Left ventricle myocardium superior (tissue), 1 donor: ENCODE results near the gene C5orf15. TPM values are rescaled to one million over a fixed set of nuclear protein-coding genes. Genes with fewer than 3 reads are reported as not detected.
"Not testable (repeated sequence)": the region's sequence is repeated elsewhere in the genome, so short reads cannot be mapped to it uniquely, and the experiment has no call there.

Experiments used
- ATAC-seq: fragments of 200-7000 bp; cut with Tn5 transposase; one replicate; pipeline ENCODE4 v1.9.1; 2020; ENCODE audit warnings: mild to moderate bottlenecking, moderate library complexity
- DNase-seq: peaks from one replicate; pipeline ENCODE4 v3.0.0-alpha.2; 2020
- intact Hi-C: fragments of 100-400 bp; cut with micrococcal nuclease; formaldehyde crosslinking; loops from one replicate; pipeline ENCODE4 v1.11.0; 2022
- total RNA-seq: library from RNA; stranded (reverse); fragmentation: NEBNext Ultra II Directional; extraction: Animal tissue kit (Norgen Biotek cat#: 25700); gene quantifications from one replicate; pipeline ENCODE4 v1.2.1, GENCODE V29; 2021
- donor health status: DM: no; HTN: yes; CAD: no; lungs with severe emphysema.

Gene C5orf15
- total RNA-seq, 1 donor from 2014 or later = 32.9 TPM

DNA sequence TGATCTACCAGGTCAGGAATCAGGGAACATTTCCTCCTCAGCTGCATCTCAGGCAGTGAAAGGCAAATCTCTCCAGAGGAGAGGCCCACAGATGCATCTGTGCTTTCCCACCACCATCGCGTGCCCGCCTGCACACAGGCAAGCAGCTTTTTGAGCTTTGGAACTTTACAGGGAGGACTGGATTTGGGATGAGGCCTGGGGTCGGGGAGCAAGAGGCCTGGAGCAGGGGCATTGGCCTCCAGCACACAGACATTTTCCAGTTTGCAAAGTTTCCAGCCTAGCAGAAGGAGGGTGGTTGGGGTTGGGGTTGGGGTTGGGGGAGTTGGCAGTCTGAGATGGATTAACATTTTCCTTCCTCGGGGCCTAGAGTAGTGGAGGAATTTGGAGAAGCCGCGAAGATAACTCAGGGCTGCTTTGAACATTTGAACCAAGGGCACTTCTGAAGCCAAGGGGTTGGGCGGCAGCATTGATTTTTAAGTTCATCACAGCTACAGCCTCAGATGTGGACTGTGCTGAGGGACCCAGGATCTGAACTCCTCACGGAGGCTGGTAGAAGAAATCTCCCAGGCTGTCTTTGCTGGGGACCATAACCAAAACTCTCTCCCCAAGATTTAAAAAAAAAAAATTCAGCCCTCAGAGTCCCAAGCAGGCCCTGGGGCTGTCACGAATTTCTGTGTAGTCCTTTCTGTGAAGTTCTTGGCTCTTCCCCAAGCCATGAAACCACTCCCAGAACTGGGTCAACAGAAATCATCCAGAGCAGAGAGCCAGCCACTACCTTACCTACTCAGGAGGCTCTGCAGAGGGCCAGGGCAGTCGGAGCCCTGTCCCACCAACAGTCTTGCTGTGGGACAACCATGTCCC lies 25.6 kb downstream of the C5orf15 start:
- DNase-seq (no peak), ATAC-seq (peak; percentile 43)
- intact Hi-C loops = no loop called here

DNA sequence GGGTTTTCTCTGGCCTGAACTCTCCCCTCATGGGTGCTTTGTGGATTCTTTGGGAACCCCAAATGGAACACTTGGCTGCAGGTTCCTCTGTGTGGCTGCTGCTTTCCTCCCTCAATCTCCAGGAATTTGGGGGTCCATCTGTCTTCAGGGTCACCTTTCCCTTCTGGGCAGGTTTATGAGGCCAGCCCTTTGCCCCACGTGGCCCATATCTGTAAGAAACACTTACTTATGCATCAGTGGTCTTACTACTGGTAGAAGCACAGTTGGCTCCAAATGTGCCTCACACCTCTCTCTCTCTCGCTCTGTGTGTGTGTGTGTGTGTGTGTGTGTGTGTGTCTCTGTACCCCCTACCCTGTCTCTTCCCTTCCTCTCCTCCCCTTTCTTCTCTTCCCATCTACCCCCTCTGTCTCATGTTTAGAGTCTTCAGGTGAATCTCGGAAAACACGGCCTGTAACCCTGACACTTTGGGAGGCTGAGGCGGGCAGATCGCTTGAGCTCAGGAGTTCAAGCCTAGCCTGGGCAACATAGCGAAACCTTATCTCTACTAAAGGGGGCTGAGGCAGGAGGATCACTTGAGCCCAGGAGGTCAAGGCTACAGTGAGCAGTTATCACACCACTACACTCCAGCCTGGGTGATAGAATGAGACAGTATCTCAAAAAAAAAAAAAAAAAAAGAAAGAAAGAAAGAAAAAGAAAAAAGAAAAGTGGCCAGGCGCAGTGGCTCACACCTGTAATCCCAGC lies 26.8 kb downstream of the C5orf15 start:
- intact Hi-C loops = no loop called here
- ATAC-seq = no peak
- no peak for DNase-seq

DNA sequence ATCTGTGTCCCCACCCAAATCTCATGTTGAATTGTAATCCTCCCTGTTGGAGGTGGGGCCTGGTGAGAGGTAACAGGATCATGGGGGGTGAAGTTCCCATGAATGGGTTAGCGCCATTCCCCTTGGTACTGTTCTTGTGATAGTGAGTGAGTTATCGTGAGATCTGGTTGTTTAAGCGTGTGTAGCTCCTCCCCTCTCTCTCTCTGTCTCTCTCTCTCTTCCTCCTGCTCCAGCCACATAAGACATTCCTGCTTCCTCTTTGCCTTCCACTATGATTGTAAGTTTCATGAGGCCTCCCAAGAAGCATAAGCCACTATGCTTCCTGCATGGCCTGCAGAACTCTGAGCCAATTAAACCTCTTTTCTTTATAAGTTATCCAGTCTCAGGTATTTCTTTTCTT lies 28.8 kb downstream of the C5orf15 start:
- intact Hi-C loops = no loop called here
- ATAC-seq (no peak), DNase-seq (no peak)

DNA sequence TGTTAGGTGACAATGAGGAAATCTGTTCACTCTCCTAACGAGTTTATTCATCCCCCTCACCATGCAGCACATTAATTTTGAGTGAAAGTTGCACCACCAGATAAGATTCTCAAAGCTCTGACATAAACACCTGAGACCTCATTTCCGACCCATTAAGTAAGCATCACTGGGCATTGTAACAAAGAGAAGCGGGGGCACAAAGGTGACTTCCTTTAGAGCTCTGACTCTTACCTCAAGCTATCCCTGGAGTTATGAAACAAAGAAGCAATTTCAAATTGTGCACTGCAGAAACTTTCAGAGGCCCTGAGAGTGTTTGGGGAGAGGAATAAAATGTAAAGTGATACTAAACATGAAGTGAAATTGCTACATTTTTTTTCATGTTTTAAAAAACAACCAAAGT lies 29.5 kb downstream of the C5orf15 start:
- intact Hi-C loops = no loop called here
- ATAC-seq = no peak
- no peak for DNase-seq

DNA sequence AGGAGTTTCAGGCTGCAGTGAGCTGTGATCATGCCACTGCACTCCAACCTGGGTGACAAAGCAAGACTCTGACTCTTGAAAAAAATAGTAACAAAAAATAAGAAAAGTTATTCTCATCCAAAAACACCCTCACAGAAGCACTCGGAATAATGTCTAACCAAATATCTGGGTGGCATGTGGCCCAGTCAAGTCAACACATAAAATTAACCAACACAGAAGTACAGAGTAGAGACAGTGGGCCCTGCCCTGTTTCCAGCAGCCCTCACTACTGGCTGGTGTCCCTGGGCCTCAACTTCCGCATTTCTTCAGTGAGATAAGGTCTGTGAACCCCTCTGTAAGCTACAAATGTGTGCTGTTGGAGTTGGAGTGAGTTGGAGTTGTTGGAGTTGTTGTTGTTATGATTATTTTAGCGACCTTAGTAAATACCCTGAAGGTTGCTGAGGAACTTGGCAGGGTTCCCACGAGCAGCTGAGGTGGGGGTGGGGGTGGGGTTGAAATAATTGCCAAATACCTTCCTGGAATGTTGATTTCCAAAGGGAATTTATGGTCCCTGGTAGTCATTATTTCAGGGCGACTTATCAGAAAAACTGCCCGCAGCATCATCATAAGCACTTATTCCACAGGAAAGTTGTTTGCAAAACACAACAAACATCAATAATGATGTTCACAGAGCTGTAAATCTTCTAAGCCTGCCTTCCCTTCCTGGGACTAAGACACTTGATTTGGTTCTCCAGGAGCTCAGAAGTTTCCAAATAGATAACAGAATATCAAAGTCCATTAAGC lies 30.2 kb downstream of the C5orf15 start:
- intact Hi-C loops = no loop called here
- ATAC-seq = no peak
- no peak for DNase-seq

DNA sequence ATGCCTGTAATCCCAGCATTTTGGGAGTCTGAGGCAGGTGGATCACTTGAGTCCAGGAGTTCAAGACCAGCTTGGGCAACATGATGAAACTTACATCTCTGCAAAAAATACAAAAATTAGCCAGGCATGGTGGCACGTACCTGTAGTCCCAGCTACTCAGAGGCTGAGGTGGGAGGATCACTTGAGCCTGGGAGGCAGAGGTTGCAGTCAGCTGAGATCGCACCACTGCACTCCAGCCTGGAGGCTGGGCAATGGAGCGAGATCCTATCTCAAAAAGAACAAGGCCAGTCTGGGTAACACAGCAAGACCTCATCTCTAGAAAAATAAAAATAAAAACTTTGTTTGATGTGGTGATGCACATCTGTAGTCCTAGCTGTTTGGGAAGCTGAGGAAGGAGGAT lies 30.8 kb downstream of the C5orf15 start:
- intact Hi-C loops, DNase-seq, ATAC-seq: not testable (repeated sequence)

DNA sequence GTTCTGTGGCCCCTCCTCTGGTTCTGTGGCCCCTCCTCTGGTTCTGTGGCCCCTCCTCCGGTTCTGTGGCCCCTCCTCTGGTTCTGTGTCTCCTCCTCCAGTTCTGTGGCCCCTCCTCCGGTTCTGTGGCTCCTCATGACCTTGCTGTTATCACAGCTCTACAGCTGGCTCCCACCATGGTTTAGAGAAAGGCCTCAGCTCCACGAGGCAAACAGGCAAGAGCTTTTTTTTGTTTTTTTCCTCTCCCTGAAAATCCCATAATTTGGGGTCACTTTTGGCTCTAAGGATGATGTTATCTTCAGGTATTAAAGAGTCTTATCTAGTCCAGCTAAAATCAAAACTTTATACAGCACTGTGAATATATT lies 31.8 kb downstream of the C5orf15 start:
- no peak for DNase-seq
- ATAC-seq = no peak
- intact Hi-C loops = no loop called here

DNA sequence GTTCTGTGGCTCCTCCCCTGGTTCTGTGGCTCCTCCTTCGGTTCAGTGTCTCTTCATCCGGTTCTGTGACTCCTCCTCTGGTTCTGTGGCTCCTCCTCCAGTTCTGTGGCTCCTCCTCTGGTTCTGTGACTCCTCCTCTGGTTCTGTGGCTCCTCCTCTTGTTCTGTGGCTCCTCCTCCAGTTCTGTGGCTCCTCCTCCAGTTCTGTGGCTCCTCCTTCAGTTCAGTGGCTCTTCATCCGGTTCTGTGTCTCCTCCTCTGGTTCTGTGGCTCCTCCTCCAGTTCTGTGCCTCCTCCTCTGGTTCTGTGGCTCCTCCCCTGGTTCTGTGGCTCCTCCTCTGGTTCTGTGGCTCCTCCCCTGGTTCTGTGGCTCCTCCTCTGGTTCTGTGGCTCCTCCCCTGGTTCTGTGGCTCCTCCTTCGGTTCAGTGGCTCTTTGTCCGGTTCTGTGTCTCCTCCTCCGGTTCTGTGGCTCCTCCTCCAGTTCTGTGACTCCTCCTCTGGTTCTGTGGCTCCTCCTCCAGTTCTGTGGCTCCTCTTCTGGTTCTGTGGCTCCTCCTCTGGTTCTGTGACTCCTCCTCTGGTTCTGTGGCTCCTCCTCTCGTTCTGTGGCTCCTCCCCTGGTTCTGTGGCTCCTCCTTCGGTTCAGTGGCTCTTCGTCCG lies 32.3 kb downstream of the C5orf15 start:
- ATAC-seq, intact Hi-C loops, DNase-seq: not testable (repeated sequence)

DNA sequence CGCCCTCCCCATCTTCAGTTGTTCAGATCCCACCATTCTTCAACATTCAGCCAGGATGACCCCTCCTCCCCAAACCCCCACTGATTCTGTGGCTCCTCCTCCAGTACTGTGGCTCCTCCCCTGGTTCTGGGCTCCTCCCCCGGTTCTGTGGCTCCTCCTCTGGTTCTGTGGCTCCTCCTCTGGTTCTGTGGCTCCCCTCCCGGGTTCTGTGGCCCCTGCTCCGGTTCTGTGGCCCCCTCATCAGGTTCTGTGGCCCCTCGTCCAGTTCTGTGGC lies 32.8 kb downstream of the C5orf15 start:
- ATAC-seq = no peak
- no peak for DNase-seq
- intact Hi-C loops = no loop called here

DNA sequence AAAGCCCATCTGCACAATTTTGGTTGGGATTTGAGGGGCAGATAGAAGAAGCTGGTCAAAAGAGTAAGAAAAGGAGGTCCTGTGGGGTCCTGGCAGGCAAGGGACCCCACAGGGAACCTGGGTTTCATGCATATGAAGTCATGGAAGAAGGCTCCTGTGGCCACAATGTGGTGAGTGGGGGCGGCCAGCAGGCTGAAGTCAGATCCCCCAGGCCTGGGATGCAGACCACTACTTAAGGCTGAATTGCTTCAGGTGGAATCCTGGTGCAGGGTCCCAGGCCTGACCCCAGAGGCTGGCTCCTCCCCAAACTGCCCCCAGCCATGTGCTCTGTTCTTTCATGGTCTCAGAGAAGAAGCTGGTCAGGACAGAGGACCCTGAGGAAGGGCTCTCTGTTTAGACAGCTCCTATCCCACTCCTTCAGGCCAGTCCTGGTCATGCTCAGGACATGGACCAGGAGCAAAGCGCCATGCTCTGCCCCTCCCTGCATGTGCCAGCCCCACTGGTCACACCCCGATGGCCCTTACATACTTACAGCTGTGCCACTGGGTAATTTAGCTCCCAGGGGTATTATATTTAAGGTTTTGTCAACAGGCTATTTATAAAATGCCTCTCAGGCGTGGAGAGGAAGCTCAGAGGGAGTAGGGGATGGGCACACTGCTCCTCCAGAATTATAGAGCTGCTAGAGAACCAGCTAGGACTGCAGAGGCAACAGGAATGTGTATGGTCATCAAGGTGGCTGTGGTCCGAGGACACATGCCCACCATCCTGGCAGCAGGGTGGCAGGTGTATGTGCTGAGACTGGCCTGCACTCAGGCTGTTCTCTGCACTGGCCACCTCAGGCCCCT lies 33.4 kb downstream of the C5orf15 start:
- DNase-seq (no peak), ATAC-seq (no peak)
- intact Hi-C loops = no loop called here

DNA sequence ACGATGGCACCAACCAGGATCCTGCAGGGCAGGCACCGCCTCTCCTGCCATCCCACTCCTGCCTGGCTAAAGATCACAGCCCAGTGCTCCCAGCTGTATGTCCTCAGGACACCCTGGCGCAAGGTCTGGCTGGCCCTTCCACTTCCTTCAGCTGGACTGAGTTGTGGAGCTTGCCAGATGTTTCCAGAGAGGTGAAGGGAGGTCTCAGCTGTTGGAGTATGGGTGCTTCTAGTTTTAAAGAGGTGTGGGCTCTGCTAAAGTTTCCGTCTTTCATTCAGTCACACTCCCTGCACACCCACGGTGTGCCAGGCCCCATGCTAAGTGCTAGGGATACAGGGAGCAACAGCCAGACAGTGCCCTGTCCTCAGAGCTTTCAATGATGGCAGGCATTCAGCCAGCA lies 34.1 kb downstream of the C5orf15 start:
- DNase-seq (no peak), ATAC-seq (no peak)
- intact Hi-C loops = no loop called here

DNA sequence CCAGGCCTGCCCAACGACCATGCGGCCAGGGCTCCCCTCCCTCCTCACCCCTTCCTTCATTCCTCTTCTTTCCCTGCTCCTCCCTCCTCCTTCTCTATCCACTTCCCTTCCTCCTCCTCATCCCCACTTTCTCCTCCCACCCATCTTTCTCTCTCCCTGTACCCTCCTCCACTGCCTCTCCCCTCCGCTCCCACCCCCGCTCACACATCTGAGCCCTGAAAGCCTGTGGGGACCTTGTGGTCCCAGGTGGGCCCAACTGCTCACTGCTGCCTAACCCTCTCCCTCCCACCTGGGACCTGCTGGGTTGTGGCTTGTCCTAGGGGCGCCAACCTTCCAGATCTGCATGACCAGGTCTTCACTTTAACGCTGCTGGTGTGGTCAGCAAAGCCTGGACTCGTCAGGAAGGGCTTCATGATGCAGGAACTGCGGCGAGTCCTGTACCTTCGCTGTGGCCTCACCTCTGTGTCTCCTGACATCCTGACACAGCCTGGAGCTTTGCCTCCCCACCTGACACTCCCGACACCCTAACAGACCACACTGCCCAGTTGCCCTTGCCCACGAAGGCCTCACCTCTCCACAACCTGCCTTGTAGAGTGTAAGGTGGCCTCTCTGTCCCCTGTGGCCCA lies 34.6 kb downstream of the C5orf15 start:
- no peak for DNase-seq
- ATAC-seq = no peak
- intact Hi-C loops = no loop called here

DNA sequence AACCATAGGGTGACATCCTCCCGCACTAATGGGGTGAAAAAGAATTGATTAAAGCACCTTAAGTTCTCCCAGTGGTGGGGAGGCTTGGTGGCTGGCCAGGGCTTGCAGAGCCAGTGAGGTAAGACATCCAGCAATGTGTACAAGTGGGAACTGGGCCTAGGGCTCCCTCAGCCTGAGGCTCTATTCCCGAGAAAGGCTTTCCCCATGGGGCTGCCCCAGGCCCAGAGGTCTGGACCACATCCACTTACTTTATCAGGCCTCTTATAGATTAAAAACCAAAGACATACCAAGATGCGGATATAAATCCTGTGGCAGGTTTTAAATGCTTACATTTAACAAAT lies 35.3 kb downstream of the C5orf15 start:
- intact Hi-C loops = no loop called here
- ATAC-seq (no peak), DNase-seq (no peak)

DNA sequence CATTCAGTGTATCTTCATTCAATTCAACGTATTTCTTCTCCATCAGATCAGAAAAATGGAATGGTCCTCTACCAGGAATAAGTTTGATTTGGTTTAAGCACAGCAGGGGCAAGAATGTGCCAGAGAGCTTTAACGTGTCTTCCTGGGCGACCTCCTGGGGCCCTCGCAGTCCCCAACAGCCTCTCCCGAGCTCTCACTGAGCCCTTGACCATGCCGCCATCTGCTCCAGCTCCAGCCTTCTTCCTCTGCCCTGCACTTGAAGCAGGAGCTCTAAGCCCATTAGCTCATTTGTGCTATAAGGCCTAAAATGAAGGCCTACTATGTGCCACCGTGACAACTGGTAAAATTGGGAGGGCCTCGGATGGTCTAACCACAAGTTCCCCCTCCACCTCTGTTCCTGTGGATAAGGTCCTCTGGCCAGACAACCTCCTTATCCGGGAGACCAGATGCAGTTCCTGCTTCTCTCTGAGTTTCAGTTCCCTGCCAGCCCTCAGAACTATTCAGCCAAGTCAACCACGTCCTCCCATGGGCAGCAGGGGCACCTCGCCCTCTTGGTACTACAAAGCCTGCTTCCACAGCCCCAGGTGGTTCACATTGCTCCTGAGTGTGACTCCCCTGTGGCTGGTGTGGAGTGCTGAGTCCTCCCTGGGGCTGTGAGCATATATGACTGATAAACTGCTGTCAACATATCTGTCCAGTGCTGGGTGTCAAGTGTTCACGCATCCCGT lies 35.8 kb downstream of the C5orf15 start:
- intact Hi-C loops = no loop called here
- ATAC-seq = peak; percentile 33
- no peak for DNase-seq

DNA sequence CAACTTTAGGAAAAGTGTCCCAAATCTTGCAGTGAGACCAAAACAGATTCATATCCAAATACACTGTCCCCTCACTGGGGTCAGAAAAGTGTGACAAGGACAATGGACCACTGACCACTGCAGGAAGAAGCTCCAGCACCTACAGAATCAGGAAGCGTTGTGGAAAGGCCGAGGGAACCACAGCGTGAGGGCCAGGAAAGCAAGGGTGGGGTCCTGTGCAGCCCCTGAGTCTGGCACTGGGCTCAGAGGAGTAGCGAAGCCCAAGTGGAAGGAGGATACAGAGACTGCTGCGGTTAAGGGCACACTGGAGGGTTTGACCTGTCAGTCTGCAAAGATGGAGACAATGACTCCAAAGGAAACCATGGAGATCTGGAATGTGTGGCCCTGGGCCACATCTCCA lies 36.9 kb downstream of the C5orf15 start:
- DNase-seq (no peak), ATAC-seq (no peak)
- intact Hi-C loops = no loop called here

DNA sequence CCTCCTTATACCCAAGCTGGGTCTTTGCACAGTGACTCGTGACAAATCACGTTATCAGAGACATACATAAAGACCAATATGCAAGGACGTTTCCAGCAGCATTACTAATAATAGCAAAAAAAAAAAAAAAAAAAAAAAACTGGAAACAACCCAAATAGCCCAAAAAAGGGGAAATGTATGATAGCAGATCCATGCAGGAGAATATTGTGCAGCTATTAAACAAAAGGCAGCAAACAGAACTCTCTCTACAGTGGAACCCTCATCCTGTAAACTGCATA lies 37.7 kb downstream of the C5orf15 start:
- intact Hi-C loops = no loop called here
- no peak for ATAC-seq
- DNase-seq = no peak

DNA sequence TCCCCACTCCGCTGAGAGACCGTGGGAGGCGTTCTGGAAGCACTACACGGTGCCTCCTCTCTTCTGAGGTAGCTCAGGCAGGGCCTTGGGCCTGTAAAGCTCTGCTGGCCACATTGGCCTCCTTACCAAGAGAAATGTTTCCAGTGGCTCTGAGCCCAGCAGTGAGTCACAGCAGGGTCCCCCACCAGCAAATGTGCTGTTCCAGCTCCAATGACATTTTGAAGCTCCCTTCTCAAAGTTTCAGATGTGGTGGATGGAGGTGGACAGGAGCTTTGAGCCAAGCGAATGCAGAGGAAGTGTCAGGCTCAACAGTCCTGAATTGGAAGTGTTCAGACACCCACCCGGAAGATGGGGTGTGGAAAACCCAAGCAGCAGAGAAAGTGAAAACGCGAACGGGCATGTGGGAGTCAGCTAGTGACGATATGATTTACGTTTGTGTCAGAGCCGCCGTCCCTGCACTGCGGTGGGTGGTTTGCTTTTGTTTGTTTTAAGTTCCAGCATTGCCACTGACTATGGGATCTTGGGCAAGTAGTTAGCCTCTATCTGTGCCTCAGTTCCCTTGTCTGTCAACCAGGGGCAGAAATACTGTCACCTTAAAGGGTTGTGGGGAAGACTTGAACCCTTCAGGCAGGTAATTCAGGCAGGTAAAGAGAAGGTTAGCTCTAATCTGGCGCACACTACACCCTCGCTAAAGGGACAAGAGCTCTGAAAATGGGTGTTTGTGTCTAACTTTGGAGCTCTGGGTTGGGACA lies 38.2 kb downstream of the C5orf15 start:
- intact Hi-C loops = no loop called here
- DNase-seq (no peak), ATAC-seq (peak; percentile 17)
